K562 (cell line): ENCODE data around the gene PTPRG. TPM values are rescaled to one million over a fixed set of nuclear protein-coding genes. Genes with fewer than 3 reads are reported as not detected.

ENCODE experiments used
- ATAC-seq: fragments of 200-7000 bp; cut with Tn5 transposase; 3 replicates; pipeline ENCODE4 v1.9.1; 2020; ENCODE audit warnings: moderate library complexity
- BruUV-seq: library from RNA; stranded (reverse); fragments of 400-500 nt; replicated peaks from 2 replicates; lab custom pipeline; 2021; lab: Mats Ljungman, UMichigan
- CTCF ChIA-PET: fragments of 300-600 bp; formaldehyde crosslinking; extraction: SDS; loops from one replicate; lab custom pipeline; 2021; ENCODE audit warnings: low intra/inter-chr PET ratio; lab: Yijun Ruan, JAX
- POLR2A ChIA-PET: fragments of 300-600, 350-650 bp; sonication (Branson Sonifier 250); formaldehyde crosslinking; extraction: SDS; loops from one replicate; lab custom pipeline; 2021; ENCODE audit warnings: antibody characterized with exemption, inconsistent platforms; lab: Yijun Ruan, JAX
- DNase-seq, 4 experiments: peaks; one replicate each; pipeline versions ENCODE4 v3.0.0 to v3.0.0-alpha.2; 2011 to 2018; ENCODE audit warnings: low spot score in 3 of 4, mixed read lengths in 3 of 4; ENCODE audit errors: extremely low read depth in 1 of 4
- FAIRE-seq: peaks from 2 replicates; lab custom pipeline; 2011; peaks lifted over from hg19 to GRCh38; lab: Jason Lieb, UNC
- H2AFZ ChIP-seq: 2 replicates; pipeline ENCODE4 v1.6.0; 2011; ENCODE audit warnings: low read depth, low read length, control low read depth, inconsistent platforms
- H3K27ac ChIP-seq: fragments of 200-600 bp; 3 replicates; pipeline ENCODE4 v1.8.0; 2011; ENCODE audit warnings: low read depth, mild to moderate bottlenecking, control low read depth, inconsistent platforms, low read length, moderate library complexity, mixed read lengths; ENCODE audit errors: extremely low read depth
- H3K27me3 ChIP-seq, 2 experiments: fragments of 300-600 bp in 1 of 2; 2 replicates in 1 of 2; 3 replicates in 1 of 2; pipeline versions ENCODE4 v1.6.0 to v1.8.0; 2011; ENCODE audit warnings: inconsistent platforms in 2 of 2, low read length in 2 of 2, mild to moderate bottlenecking in 1 of 2, mixed read lengths in 1 of 2, moderate library complexity in 1 of 2; ENCODE audit not compliant: control insufficient read depth in 2 of 2, insufficient read depth in 2 of 2
- H3K36me3 ChIP-seq: fragments of 300-600 bp; 3 replicates; pipeline ENCODE4 v1.8.0; 2011; ENCODE audit warnings: mild to moderate bottlenecking, low read length, inconsistent platforms; ENCODE audit not compliant: control insufficient read depth, insufficient read depth
- H3K4me1 ChIP-seq, 2 experiments: fragments of 200-600 bp in 1 of 2; replicated peaks in 1 of 2; 2 replicates in 1 of 2; 3 replicates in 1 of 2; pipeline versions ENCODE4 v1.5.1 to v1.8.0; 2011; ENCODE audit warnings: inconsistent platforms in 2 of 2, low read length in 2 of 2, mild to moderate bottlenecking in 1 of 2, mixed read lengths in 1 of 2, moderate library complexity in 1 of 2; ENCODE audit not compliant: control insufficient read depth in 2 of 2, insufficient read depth in 2 of 2
- H3K4me2 ChIP-seq: 2 replicates; pipeline ENCODE4 v1.6.1; 2011; ENCODE audit warnings: low read length, control low read depth, inconsistent platforms, mixed read lengths; ENCODE audit not compliant: insufficient read depth
- H3K4me3 ChIP-seq: fragments of 200-600 bp; sonication (generic), shearing (Covaris generic); 2 replicates; pipeline ENCODE4 v1.5.1; 2016; ENCODE audit warnings: control low read depth, inconsistent platforms
- H3K79me2 ChIP-seq: fragments of 200-600 bp; 3 replicates; pipeline ENCODE4 v1.8.0; 2011; ENCODE audit warnings: low read length, inconsistent platforms; ENCODE audit not compliant: control insufficient read depth, insufficient read depth
- H3K9ac ChIP-seq, 2 experiments: 2 replicates each; pipeline versions ENCODE4 v1.6.0 to v1.6.1; 2011; ENCODE audit warnings: low read depth in 2 of 2, low read length in 2 of 2, control low read depth in 1 of 2, inconsistent platforms in 1 of 2, mild to moderate bottlenecking in 1 of 2, mixed read lengths in 1 of 2; ENCODE audit not compliant: insufficient read depth in 1 of 2
- H3K9me1 ChIP-seq: one replicate; pipeline ENCODE4 v1.6.0; 2011; ENCODE audit warnings: inconsistent platforms, mild to moderate bottlenecking, low read length, moderate library complexity; ENCODE audit not compliant: control insufficient read depth, insufficient read depth
- H3K9me3 ChIP-seq: replicated peaks from 2 replicates; pipeline ENCODE4 v1.5.1; 2011; ENCODE audit warnings: low read depth, low read length, inconsistent platforms; ENCODE audit not compliant: control insufficient read depth, insufficient read depth
- H4K20me1 ChIP-seq: replicated peaks from 2 replicates; pipeline ENCODE4 v1.6.1; 2011; ENCODE audit warnings: low read length, inconsistent platforms, mixed read lengths; ENCODE audit not compliant: control insufficient read depth, insufficient read depth
- ZNF3 ChIP-seq: fragments of 250-450 bp; sonication (Bioruptor Pico); IDR thresholded peaks from 2 replicates; pipeline ENCODE4 v1.5.0; 2021; ENCODE audit warnings: mild to moderate bottlenecking, moderate library complexity
- WGBS: fragments of 100-300 bp; shearing (Covaris generic); methylation state at CpG from one replicate; pipeline ENCODE4 v1.1.6; 2016; ENCODE audit warnings: low coverage, mixed read lengths; ENCODE audit not compliant: insufficient coverage; ENCODE audit errors: missing lambda C conversion rate; 5-methylcytosine and 5-hydroxymethylcytosine counted together
- in situ Hi-C: fragments of 300-500 bp; cut with MboI; formaldehyde crosslinking; loops from 4 replicates; pipeline ENCODE4 v1.15.0; 2018; ENCODE audit warnings: inconsistent platforms, mixed read lengths
- intact Hi-C: fragments of 100-400 bp; cut with micrococcal nuclease; formaldehyde crosslinking; loops from 2 replicates; pipeline ENCODE4 v1.14.2; 2022
- polyA plus RNA-seq, 8 experiments: library from polyadenylated mRNA; depleted of rRNA in 4 of 8; stranded (reverse) in 5 of 8; unstranded in 3 of 8; fragments of >200 nt; fragmentation: Nextera tagmentation in 2 of 8; fragmentation: Illumina TruSeq in 1 of 8; extraction: Ambion mirVana in 2 of 8; extraction: Trizol in 1 of 8; gene quantifications; 2 replicates each; pipeline versions ENCODE4 v1.2.1 to v1.2.3, GENCODE V29; 2011 to 2014; ENCODE audit warnings: inconsistent platforms in 1 of 8, missing spikeins in 1 of 8
- total RNA-seq, 7 experiments: library from RNA; depleted of rRNA in 6 of 7; stranded (reverse); fragments of >200 nt in 6 of 7; fragmentation: Illumina TruSeq in 2 of 7; extraction: Trizol in 2 of 7; gene quantifications; 2 replicates each; pipeline versions ENCODE4 v1.2.1 to v1.2.3, GENCODE V29; 2011 to 2021; ENCODE audit warnings: low replicate concordance in 1 of 7
- TF ChIP-seq, protein P1 (sequence below), 3 experiments: fragments of 200-800 bp in 1 of 3; fragments of 250-450 bp in 1 of 3; fragments of 450-650 bp in 1 of 3; sonication (Bioruptor Pico) in 1 of 3; sonication (Bioruptor generic) in 1 of 3; formaldehyde crosslinking in 1 of 3; IDR thresholded peaks; 2 replicates each; pipeline versions ENCODE4 v1.6.1 to v1.8.0; 2016 to 2022; ENCODE audit warnings: mild to moderate bottlenecking in 2 of 3, missing genetic modification characterization in 2 of 3, missing compliant biosample characterization in 1 of 3, moderate library complexity in 1 of 3

Gene PTPRG
- total and polyA plus RNA-seq, 9 of the 15 experiments (the other 6 are each of a cell fraction or from before 2014, with no cell fraction given), result 0.16 TPM; not detected in 8

DNA sequence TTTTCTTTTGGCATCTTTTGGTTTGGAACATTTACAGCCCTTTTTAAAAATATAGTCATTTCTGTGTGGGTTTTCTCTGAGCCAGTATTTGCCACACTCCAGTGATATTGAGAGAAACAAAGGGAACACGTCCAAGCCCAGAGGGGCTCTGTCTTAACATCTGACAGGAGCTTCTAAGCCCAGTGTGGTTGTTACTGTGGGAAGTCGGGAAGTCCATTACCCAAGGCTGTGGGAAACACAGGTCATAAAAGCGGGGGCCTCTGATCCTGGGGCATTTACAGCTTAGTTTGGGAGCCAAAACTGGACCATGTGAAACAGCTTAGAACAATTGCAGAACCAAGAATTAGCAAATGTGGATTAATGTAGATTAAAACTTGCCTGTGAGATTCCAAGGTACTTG, 123.0 kb downstream of the PTPRG start:
- Histone ChIP-seq H3K79me2 (no peaks in the 10 kb centered on the region), H3K27ac (no peak overlapping the region), H3K9me1 (no peaks in the 10 kb centered on the region), H2AFZ (no peak overlapping the region), H3K4me2 (no peak overlapping the region), H3K9me3 (no peaks in the 10 kb centered on the region), H3K4me1 (no peaks in the 10 kb centered on the region), H3K4me3 (no peak overlapping the region), H3K9ac (no peak overlapping the region), H3K27me3 (0 out of 5 replicates have a peak, but pooled peaks cover 0 to 7% of the 10 kb centered on the region in 2 experiments), H4K20me1 (no peaks in the 10 kb centered on the region), H3K36me3 (no peaks in the 10 kb centered on the region)
- DNase-seq, result no peak
- ChIA-PET POLR2A (no interaction called here), CTCF (no interaction called here)
- no peak for FAIRE-seq
- no peak for ATAC-seq
- TF ChIP-seq, protein P1, sequence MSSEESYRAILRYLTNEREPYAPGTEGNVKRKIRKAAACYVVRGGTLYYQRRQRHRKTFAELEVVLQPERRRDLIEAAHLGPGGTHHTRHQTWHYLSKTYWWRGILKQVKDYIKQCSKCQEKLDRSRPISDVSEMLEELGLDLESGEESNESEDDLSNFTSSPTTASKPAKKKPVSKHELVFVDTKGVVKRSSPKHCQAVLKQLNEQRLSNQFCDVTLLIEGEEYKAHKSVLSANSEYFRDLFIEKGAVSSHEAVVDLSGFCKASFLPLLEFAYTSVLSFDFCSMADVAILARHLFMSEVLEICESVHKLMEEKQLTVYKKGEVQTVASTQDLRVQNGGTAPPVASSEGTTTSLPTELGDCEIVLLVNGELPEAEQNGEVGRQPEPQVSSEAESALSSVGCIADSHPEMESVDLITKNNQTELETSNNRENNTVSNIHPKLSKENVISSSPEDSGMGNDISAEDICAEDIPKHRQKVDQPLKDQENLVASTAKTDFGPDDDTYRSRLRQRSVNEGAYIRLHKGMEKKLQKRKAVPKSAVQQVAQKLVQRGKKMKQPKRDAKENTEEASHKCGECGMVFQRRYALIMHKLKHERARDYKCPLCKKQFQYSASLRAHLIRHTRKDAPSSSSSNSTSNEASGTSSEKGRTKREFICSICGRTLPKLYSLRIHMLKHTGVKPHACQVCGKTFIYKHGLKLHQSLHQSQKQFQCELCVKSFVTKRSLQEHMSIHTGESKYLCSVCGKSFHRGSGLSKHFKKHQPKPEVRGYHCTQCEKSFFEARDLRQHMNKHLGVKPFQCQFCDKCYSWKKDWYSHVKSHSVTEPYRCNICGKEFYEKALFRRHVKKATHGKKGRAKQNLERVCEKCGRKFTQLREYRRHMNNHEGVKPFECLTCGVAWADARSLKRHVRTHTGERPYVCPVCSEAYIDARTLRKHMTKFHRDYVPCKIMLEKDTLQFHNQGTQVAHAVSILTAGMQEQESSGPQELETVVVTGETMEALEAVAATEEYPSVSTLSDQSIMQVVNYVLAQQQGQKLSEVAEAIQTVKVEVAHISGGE (CRISPR knock-in tag; IDR thresholded peaks at IDR 0.05), result peak in 1 of 3 experiments; percentile 39; a peak in 1 of 6 replicates
- no peak for TF ChIP-seq ZNF3
- in situ Hi-C loops (no loop called here), intact Hi-C loops (no loop called here)
- 0% methylated on average over 3 of the region's 3 CpGs for WGBS
- BruUV-seq, result no TSS peak
